HCT116 (cell line): ENCODE data around the gene MUS81. TPM values are rescaled to one million over a fixed set of nuclear protein-coding genes. Genes with fewer than 3 reads are reported as not detected.

Experiments used
- ATAC-seq: fragments of 200-7000 bp; cut with Tn5 transposase; 2 replicates; pipeline ENCODE4 v1.9.1; 2020; ENCODE audit warnings: mild to moderate bottlenecking, moderate library complexity
- BruUV-seq: library from RNA; stranded (reverse); fragments of 400-500 nt; replicated peaks from 2 replicates; lab custom pipeline; 2021; lab: Mats Ljungman, UMichigan
- CTCF ChIA-PET: fragments of 300-600 bp; sonication (Branson Sonifier 250); formaldehyde crosslinking; loops from one replicate; lab custom pipeline; 2021; ENCODE audit warnings: antibody characterized with exemption; lab: Charles Lee
- POLR2A ChIA-PET: fragments of 300-600, 350-600 bp; sonication (Branson Sonifier 250); formaldehyde crosslinking; loops from one replicate; lab custom pipeline; 2021; ENCODE audit warnings: antibody characterized with exemption; lab: Charles Lee
- RAD21 ChIA-PET, 2 experiments: fragments of 300-600 bp; sonication (Branson Sonifier 250); formaldehyde crosslinking; loops; one replicate each; lab custom pipeline; 2023; ENCODE audit warnings: low total read pairs in 2 of 2; ENCODE audit not compliant: uncharacterized antibody in 2 of 2, unreplicated experiment in 2 of 2, low non-redundant PET in 1 of 2; lab: Charles Lee
- DNase-seq: peaks from one replicate; pipeline ENCODE4 v3.0.0-alpha.2; 2010; ENCODE audit warnings: low read depth, low spot score
- H2AFZ ChIP-seq: fragments of 200-600 bp; shearing (Covaris generic), sonication (generic); 2 replicates; pipeline ENCODE4 v1.6.1; 2017; ENCODE audit warnings: low read depth, mixed run types, mixed read lengths, antibody characterized with exemption, low read length; ENCODE audit not compliant: poor library complexity, severe bottlenecking
- H3K27ac ChIP-seq: 2 replicates; pipeline ENCODE4 v1.5.1; 2012; ENCODE audit warnings: low read depth, low read length
- H3K27me3 ChIP-seq: fragments of 200-600 bp; sonication (generic); 2 replicates; pipeline ENCODE4 v1.6.1; 2016; ENCODE audit warnings: mixed run types, low read length, mixed read lengths; ENCODE audit not compliant: insufficient read depth
- H3K36me3 ChIP-seq, 2 experiments: fragments of 200-500 bp in 1 of 2; fragments of 200-600 bp in 1 of 2; sonication (Bioruptor generic) in 1 of 2; sonication (generic) in 1 of 2; 2 replicates each; pipeline versions ENCODE4 v1.5.1 to v1.6.1; 2014 to 2016; ENCODE audit warnings: low read length in 2 of 2, inconsistent platforms in 1 of 2, mixed read lengths in 1 of 2, mixed run types in 1 of 2; ENCODE audit not compliant: insufficient read depth in 2 of 2, control insufficient read depth in 1 of 2
- H3K4me1 ChIP-seq, 2 experiments: fragments of 200-600 bp in 1 of 2; sonication (generic) in 1 of 2; 2 replicates each; pipeline versions ENCODE4 v1.5.1 to v1.6.1; 2012 to 2017; ENCODE audit warnings: low read length in 2 of 2, inconsistent platforms in 1 of 2, mild to moderate bottlenecking in 1 of 2, mixed read lengths in 1 of 2, mixed run types in 1 of 2, moderate library complexity in 1 of 2; ENCODE audit not compliant: insufficient read depth in 2 of 2, control insufficient read depth in 1 of 2
- H3K4me2 ChIP-seq: fragments of 200-600 bp; sonication (generic); 2 replicates; pipeline ENCODE4 v1.6.1; 2017; ENCODE audit warnings: mixed run types, low read length, mixed read lengths
- H3K4me3 ChIP-seq, 2 experiments: fragments of 200-600 bp in 1 of 2; sonication (generic) in 1 of 2; replicated peaks in 1 of 2; 2 replicates each; pipeline ENCODE4 v1.5.1; 2011 to 2016; ENCODE audit warnings: low read length in 2 of 2, control low read depth in 1 of 2, low read depth in 1 of 2, mild to moderate bottlenecking in 1 of 2, mixed read lengths in 1 of 2, mixed run types in 1 of 2
- H3K79me2 ChIP-seq: fragments of 200-600 bp; sonication (generic); 2 replicates; pipeline ENCODE4 v1.6.1; 2017; ENCODE audit warnings: mild to moderate bottlenecking, mixed run types, low read length, moderate library complexity, mixed read lengths; ENCODE audit not compliant: insufficient read depth
- H3K9ac ChIP-seq: fragments of 200-600 bp; sonication (generic); 2 replicates; pipeline ENCODE4 v1.6.1; 2016; ENCODE audit warnings: low read length, mixed read lengths
- H3K9me2 ChIP-seq: fragments of 200-600 bp; sonication (generic), shearing (Covaris generic); 2 replicates; pipeline ENCODE4 v1.6.1; 2017; ENCODE audit warnings: mixed run types, mild to moderate bottlenecking, moderate library complexity; ENCODE audit not compliant: insufficient read depth
- H3K9me3 ChIP-seq, 2 experiments: fragments of 200-500 bp in 1 of 2; fragments of 200-600 bp in 1 of 2; sonication (Bioruptor generic) in 1 of 2; sonication (generic) in 1 of 2; 2 replicates each; pipeline ENCODE4 v1.6.1; 2014 to 2017; ENCODE audit warnings: low read length in 2 of 2, mixed read lengths in 2 of 2, inconsistent platforms in 1 of 2, low read depth in 1 of 2, mild to moderate bottlenecking in 1 of 2, mixed run types in 1 of 2, moderate library complexity in 1 of 2; ENCODE audit not compliant: control insufficient read depth in 1 of 2, insufficient read depth in 1 of 2
- H4K20me1 ChIP-seq: fragments of 200-600 bp; sonication (generic), shearing (Covaris generic); 2 replicates; pipeline ENCODE4 v1.6.1; 2017; ENCODE audit warnings: mixed run types, mild to moderate bottlenecking, moderate library complexity; ENCODE audit not compliant: insufficient read depth
- CBX3 ChIP-seq: IDR thresholded peaks from 2 replicates; pipeline ENCODE4 v1.6.1; 2012; ENCODE audit warnings: low read depth
- CEBPB ChIP-seq: IDR thresholded peaks from 2 replicates; pipeline ENCODE4 v1.6.1; 2012; ENCODE audit warnings: low read depth
- ELF1 ChIP-seq: IDR thresholded peaks from 2 replicates; pipeline ENCODE4 v1.6.1; 2012; ENCODE audit warnings: low read depth, borderline replicate concordance
- EZH2 ChIP-seq: fragments of 200-600 bp; sonication (generic); IDR thresholded peaks from 2 replicates; pipeline ENCODE4 v1.6.1; 2017; ENCODE audit warnings: antibody characterized with exemption, mixed run types
- EZH2phosphoT487 ChIP-seq: fragments of 200-600 bp; IDR thresholded peaks from 2 replicates; pipeline ENCODE4 v1.6.1; 2018; ENCODE audit warnings: antibody characterized with exemption, borderline replicate concordance
- FOSL1 ChIP-seq: IDR thresholded peaks from 2 replicates; pipeline ENCODE4 v1.6.1; 2012; ENCODE audit warnings: low read depth
- JUND ChIP-seq: IDR thresholded peaks from 2 replicates; pipeline ENCODE4 v1.6.1; 2012
- POLR2A ChIP-seq: IDR thresholded peaks from 2 replicates; pipeline ENCODE4 v1.7.0; 2011; ENCODE audit warnings: borderline replicate concordance; ENCODE audit not compliant: insufficient read depth, insufficient read length; ENCODE audit errors: extremely low read depth
- POLR2AphosphoS5 ChIP-seq: IDR thresholded peaks from 2 replicates; pipeline ENCODE4 v1.6.1; 2011; ENCODE audit warnings: mild to moderate bottlenecking, low read depth, low read length, moderate library complexity
- RAD21 ChIP-seq: IDR thresholded peaks from 2 replicates; pipeline ENCODE4 v1.6.1; 2012; ENCODE audit warnings: low read depth, mild to moderate bottlenecking
- SIN3A ChIP-seq: IDR thresholded peaks from 2 replicates; pipeline ENCODE4 v1.6.1; 2012; ENCODE audit warnings: low read depth
- SP1 ChIP-seq: IDR thresholded peaks from 2 replicates; pipeline ENCODE4 v1.6.1; 2012; ENCODE audit warnings: low read depth
- TCF7L2 ChIP-seq: IDR thresholded peaks from 2 replicates; pipeline ENCODE4 v1.7.0; 2011; ENCODE audit warnings: borderline replicate concordance, inconsistent platforms; ENCODE audit not compliant: insufficient read depth, insufficient read length; ENCODE audit errors: extremely low read depth
- YY1 ChIP-seq: IDR thresholded peaks from 2 replicates; pipeline ENCODE4 v1.6.1; 2011; ENCODE audit warnings: low read length, low read depth, moderate library complexity, mild to moderate bottlenecking; ENCODE audit not compliant: insufficient replicate concordance; ENCODE audit errors: extremely low read depth
- ZNF274 ChIP-seq: fragments of 200-500 bp; sonication (Bioruptor generic); IDR thresholded peaks from 2 replicates; pipeline ENCODE4 v1.6.1; 2014; ENCODE audit warnings: mild to moderate bottlenecking, low read depth, low read length, inconsistent platforms
- intact Hi-C: fragments of 100-400 bp; cut with micrococcal nuclease; formaldehyde crosslinking; loops from 2 replicates; pipeline ENCODE4 v1.10.0; 2022
- total RNA-seq: library from RNA; stranded (reverse); gene quantifications from one replicate; pipeline ENCODE4 v1.2.1, GENCODE V29; 2021; ENCODE audit not compliant: unreplicated experiment
- TF ChIP-seq, protein P1 (sequence below): IDR thresholded peaks from 2 replicates; pipeline ENCODE4 v1.6.1; 2012; ENCODE audit warnings: low read depth
- TF ChIP-seq, protein P2 (sequence below): IDR thresholded peaks from 2 replicates; pipeline ENCODE4 v1.6.1; 2012
- TF ChIP-seq, protein P3 (sequence below), 3 experiments: fragments of 200-600 bp in 1 of 3; sonication (generic) in 1 of 3; IDR thresholded peaks in 2 of 3; conservative IDR thresholded peaks in 1 of 3; 2 replicates each; pipeline ENCODE4 v1.5.1; 2012 to 2017; ENCODE audit warnings: low read depth in 2 of 3, low read length in 2 of 3, antibody characterized with exemption in 1 of 3, borderline replicate concordance in 1 of 3, control low read depth in 1 of 3, mild to moderate bottlenecking in 1 of 3, mixed read lengths in 1 of 3, mixed run types in 1 of 3, moderate library complexity in 1 of 3; ENCODE audit not compliant: insufficient read depth in 1 of 3
- TF ChIP-seq, protein P4 (sequence below): IDR thresholded peaks from 2 replicates; pipeline ENCODE4 v1.6.1; 2012

The MUS81 gene
- total RNA-seq, 1 experiment from 2014 or later: 47.2 TPM

DNA sequence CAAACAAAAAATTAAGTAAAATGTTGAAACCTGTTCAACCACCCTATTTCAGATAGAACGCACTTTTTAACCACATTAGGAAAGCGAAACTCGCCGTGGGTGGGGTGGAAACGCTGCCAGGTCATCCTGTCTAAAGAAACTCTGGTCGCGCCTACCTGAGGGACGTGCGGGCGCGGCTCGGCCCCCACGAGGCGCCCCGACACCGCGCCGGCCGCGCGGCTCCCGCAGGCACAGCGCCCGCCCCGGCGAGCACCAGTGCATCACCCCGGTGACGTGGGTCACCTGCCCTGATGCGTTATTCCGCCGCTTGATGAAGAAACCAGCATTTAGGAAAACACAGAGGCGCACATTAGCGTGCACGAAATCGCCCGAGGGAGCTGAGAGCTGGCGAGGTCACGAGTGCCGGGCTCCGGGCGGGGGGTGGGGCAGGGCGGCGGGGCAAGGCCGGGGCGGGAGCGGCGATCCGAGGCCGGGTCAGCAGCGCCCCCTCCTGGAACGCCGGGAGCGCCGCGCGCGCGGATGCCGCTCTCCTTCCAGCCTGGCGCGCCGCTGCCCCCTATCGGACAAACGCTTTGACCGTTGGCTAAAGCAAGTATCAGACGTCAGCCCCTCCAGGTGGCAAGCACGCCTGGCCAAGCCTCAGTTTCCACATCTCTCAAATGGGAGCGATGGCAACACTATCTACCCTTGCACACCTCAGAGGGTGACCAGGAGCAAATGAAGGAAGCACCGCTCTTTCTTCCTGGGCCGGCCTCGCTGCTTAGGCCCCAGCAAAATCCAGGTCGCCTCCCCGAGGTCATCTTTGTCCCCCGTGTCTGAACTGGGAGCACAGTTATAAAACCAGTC is 42.2 kb upstream of the MUS81 start:
- intact Hi-C loops: loop anchor here (1.0 kb wide), 4 partner anchors 38 to 171 kb away; partner anchors contain the start of genes AP5B1 and KAT5
- peak; percentile 94 for ATAC-seq
- peaks cover 0 to 12% of the 10 kb centered on the region in 2 experiments; a peak in 2 of 4 replicates for H3K4me1 ChIP-seq
- peak overlapping the region; percentile 51; the same call in 1 of the 2 replicates for H3K27ac ChIP-seq
- H3K27me3 ChIP-seq: no peaks in the 10 kb centered on the region
- ChIA-PET RAD21 (interaction anchor here (0.6 to 2.2 kb wide), 13 partner anchors 19 to 188 kb away, joined by 3 to 12 read pairs (median 3); partner anchors contain the start of gene KAT5 (in 1 of the 2)), CTCF (interaction anchor here (0.6 to 3.7 kb wide), 12 partner anchors 9 to 209 kb away, joined by 3 to 36 read pairs (median 4); partner anchors contain the start of gene KAT5), POLR2A (interaction anchor here (0.6 to 2.6 kb wide), 5 partner anchors 13 to 106 kb away, joined by 3 to 8 read pairs (median 5); partner anchors contain the start of genes AP5B1, KAT5 and MUS81)
- H3K9me2 ChIP-seq: no peaks in the 10 kb centered on the region
- H3K9ac ChIP-seq: peak overlapping the region; percentile 67
- BruUV-seq: no TSS peak
- H3K4me3 ChIP-seq: peak overlapping the region; percentile 51 to 65
- DNase-seq: peak; percentile 76
- no peaks in the 10 kb centered on the region for H3K9me3 ChIP-seq
- peak overlapping the region; percentile 76 for H3K4me2 ChIP-seq
- no peaks in the 10 kb centered on the region for H3K79me2 ChIP-seq
- H4K20me1 ChIP-seq: no peaks in the 10 kb centered on the region
- peak overlapping the region; percentile 88 for H2AFZ ChIP-seq
- H3K36me3 ChIP-seq: no peaks in the 10 kb centered on the region
- TF ChIP-seq FOSL1: no peak
- TF ChIP-seq ZNF274: no peak
- peak; percentile 27; the same call in 1 of the 2 replicates for TF ChIP-seq SP1
- no peak for TF ChIP-seq YY1
- TF ChIP-seq POLR2AphosphoS5: peak; percentile 31
- no peak for TF ChIP-seq EZH2phosphoT487
- TF ChIP-seq SIN3A: peak; percentile 41; the same call in 1 of the 2 replicates
- TF ChIP-seq, protein P1, sequence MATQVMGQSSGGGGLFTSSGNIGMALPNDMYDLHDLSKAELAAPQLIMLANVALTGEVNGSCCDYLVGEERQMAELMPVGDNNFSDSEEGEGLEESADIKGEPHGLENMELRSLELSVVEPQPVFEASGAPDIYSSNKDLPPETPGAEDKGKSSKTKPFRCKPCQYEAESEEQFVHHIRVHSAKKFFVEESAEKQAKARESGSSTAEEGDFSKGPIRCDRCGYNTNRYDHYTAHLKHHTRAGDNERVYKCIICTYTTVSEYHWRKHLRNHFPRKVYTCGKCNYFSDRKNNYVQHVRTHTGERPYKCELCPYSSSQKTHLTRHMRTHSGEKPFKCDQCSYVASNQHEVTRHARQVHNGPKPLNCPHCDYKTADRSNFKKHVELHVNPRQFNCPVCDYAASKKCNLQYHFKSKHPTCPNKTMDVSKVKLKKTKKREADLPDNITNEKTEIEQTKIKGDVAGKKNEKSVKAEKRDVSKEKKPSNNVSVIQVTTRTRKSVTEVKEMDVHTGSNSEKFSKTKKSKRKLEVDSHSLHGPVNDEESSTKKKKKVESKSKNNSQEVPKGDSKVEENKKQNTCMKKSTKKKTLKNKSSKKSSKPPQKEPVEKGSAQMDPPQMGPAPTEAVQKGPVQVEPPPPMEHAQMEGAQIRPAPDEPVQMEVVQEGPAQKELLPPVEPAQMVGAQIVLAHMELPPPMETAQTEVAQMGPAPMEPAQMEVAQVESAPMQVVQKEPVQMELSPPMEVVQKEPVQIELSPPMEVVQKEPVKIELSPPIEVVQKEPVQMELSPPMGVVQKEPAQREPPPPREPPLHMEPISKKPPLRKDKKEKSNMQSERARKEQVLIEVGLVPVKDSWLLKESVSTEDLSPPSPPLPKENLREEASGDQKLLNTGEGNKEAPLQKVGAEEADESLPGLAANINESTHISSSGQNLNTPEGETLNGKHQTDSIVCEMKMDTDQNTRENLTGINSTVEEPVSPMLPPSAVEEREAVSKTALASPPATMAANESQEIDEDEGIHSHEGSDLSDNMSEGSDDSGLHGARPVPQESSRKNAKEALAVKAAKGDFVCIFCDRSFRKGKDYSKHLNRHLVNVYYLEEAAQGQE: no peak
- TF ChIP-seq, protein P2, sequence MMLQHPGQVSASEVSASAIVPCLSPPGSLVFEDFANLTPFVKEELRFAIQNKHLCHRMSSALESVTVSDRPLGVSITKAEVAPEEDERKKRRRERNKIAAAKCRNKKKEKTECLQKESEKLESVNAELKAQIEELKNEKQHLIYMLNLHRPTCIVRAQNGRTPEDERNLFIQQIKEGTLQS: no peak
- TF ChIP-seq TCF7L2: no peak
- TF ChIP-seq CBX3: peak; percentile 98
- no peak for TF ChIP-seq EZH2
- TF ChIP-seq POLR2A: no peak
- TF ChIP-seq ELF1: no peak
- no peak for TF ChIP-seq CEBPB
- TF ChIP-seq, protein P3, sequence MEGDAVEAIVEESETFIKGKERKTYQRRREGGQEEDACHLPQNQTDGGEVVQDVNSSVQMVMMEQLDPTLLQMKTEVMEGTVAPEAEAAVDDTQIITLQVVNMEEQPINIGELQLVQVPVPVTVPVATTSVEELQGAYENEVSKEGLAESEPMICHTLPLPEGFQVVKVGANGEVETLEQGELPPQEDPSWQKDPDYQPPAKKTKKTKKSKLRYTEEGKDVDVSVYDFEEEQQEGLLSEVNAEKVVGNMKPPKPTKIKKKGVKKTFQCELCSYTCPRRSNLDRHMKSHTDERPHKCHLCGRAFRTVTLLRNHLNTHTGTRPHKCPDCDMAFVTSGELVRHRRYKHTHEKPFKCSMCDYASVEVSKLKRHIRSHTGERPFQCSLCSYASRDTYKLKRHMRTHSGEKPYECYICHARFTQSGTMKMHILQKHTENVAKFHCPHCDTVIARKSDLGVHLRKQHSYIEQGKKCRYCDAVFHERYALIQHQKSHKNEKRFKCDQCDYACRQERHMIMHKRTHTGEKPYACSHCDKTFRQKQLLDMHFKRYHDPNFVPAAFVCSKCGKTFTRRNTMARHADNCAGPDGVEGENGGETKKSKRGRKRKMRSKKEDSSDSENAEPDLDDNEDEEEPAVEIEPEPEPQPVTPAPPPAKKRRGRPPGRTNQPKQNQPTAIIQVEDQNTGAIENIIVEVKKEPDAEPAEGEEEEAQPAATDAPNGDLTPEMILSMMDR (IDR thresholded peaks at IDR 0.05 in 2 of 3, conservative IDR thresholded peaks at IDR 0.05 in 1 of 3; ENCODE audit: borderline replicate concordance in 1 of 3, insufficient read depth in 1 of 3, low read depth in 2 of 3, low read length in 2 of 3): peak; percentile 88 to 99 (median 97)
- peak; percentile 96 for TF ChIP-seq RAD21
- TF ChIP-seq JUND: no peak
- TF ChIP-seq, protein P4, sequence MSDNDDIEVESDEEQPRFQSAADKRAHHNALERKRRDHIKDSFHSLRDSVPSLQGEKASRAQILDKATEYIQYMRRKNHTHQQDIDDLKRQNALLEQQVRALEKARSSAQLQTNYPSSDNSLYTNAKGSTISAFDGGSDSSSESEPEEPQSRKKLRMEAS: peak; percentile 86
